GM21423 (cell line): Measurements from ENCODE around the gene PHLPP1.

Experiments
- ATAC-seq: cut with Tn5 transposase; IDR thresholded peaks from one replicate; pipeline ENCODE4 v1.9.1; 2021; ENCODE audit warnings: mild to moderate bottlenecking, moderate library complexity; ENCODE audit not compliant: unreplicated experiment

PHLPP1 gene

GRCh38 chr18:62975785-62976184 is 260.4 kb downstream of the PHLPP1 start:
- no peak for ATAC-seq

- ATAC-seq, result no peak
Observed at GRCh38 chr18:62976227-62976626, 260.9 kb downstream of the PHLPP1 start.

GRCh38 chr18:62977512-62977911 is 262.2 kb downstream of the PHLPP1 start:
- no peak for ATAC-seq

GRCh38 chr18:62978251-62979049 is 263.1 kb downstream of the PHLPP1 start:
- no peak for ATAC-seq

- no peak for ATAC-seq
Observed at GRCh38 chr18:62979176-62979575, 263.8 kb downstream of the PHLPP1 start.

GRCh38 chr18:62979900-62980299 is 264.6 kb downstream of the PHLPP1 start:
- no peak for ATAC-seq

GRCh38 chr18:62981566-62981965 is 266.2 kb downstream of the PHLPP1 start:
- ATAC-seq, result no peak

GRCh38 chr18:62982600-62983251 is 267.4 kb downstream of the PHLPP1 start:
- no peak for ATAC-seq

- ATAC-seq, result no peak
Observed at GRCh38 chr18:62984656-62985315, 269.4 kb downstream of the PHLPP1 start.

GRCh38 chr18:62986490-62986889 is 271.1 kb downstream of the PHLPP1 start:
- no peak for ATAC-seq

GRCh38 chr18:62987055-62987830 is 271.9 kb downstream of the PHLPP1 start:
- ATAC-seq, result no peak

GRCh38 chr18:62987859-62988258 is 272.5 kb downstream of the PHLPP1 start:
- ATAC-seq, result no peak

GRCh38 chr18:62988471-62988870 is 273.1 kb downstream of the PHLPP1 start:
- no peak for ATAC-seq

GRCh38 chr18:62989195-62989594 is 273.9 kb downstream of the PHLPP1 start:
- no peak for ATAC-seq

- ATAC-seq, result no peak
Observed at GRCh38 chr18:62990653-62991052, 275.3 kb downstream of the PHLPP1 start.

GRCh38 chr18:62991389-62991788 is 276.0 kb downstream of the PHLPP1 start:
- ATAC-seq, result no peak

GRCh38 chr18:62991959-62992358 is 276.6 kb downstream of the PHLPP1 start:
- no peak for ATAC-seq

- ATAC-seq, result no peak
Observed at GRCh38 chr18:62992877-62993365, 277.6 kb downstream of the PHLPP1 start.

GRCh38 chr18:62996566-62996965 is 281.2 kb downstream of the PHLPP1 start:
- no peak for ATAC-seq

GRCh38 chr18:62997076-62997475 is 281.7 kb downstream of the PHLPP1 start:
- no peak for ATAC-seq

GRCh38 chr18:62998443-62998842 is 283.1 kb downstream of the PHLPP1 start:
- no peak for ATAC-seq
